Testis (tissue), 3 donors: ENCODE data around the gene C3. TPM values are rescaled to one million over a fixed set of nuclear protein-coding genes. Genes with fewer than 3 reads are reported as not detected.
A peak's percentile ranks its signal among the peaks of the same experiment; 100 is the strongest.

Experiments used
- DNase-seq: peaks from one replicate; pipeline ENCODE4 v3.0.0-alpha.2; 2019
- H3K27ac ChIP-seq, 2 donors: fragments of 200-600 bp; sonication (generic); one replicate each; pipeline ENCODE4 v1.5.1; 2019
- H3K27me3 ChIP-seq: fragments of 200-600 bp; sonication (generic); one replicate; pipeline ENCODE4 v1.5.1; 2019
- H3K36me3 ChIP-seq: fragments of 200-600 bp; sonication (generic); one replicate; pipeline ENCODE4 v1.5.1; 2017; ENCODE audit warnings: low read depth; ENCODE audit errors: missing control alignments
- H3K4me1 ChIP-seq: fragments of 200-600 bp; sonication (generic); one replicate; pipeline ENCODE4 v1.5.1; 2019
- H3K4me3 ChIP-seq, 2 donors: fragments of 200-600 bp; sonication (generic); one replicate each; pipeline ENCODE4 v1.5.1; 2017 to 2019
- H3K9me3 ChIP-seq: fragments of 200-600 bp; sonication (generic); one replicate; pipeline ENCODE4 v1.5.1; 2017
- POLR2A ChIP-seq: fragments of 450-650 bp; IDR thresholded peaks from one replicate; pipeline ENCODE4 v1.6.1; 2017; ENCODE audit warnings: antibody characterized with exemption, mild to moderate bottlenecking, moderate library complexity
- WGBS, 2 donors: methylation state at CpG; one replicate each; pipeline ENCODE4 v1.1.5; 2018; 5-methylcytosine and 5-hydroxymethylcytosine counted together
- intact Hi-C: fragments of 100-400 bp; cut with DNase I; formaldehyde crosslinking; loops from one replicate; pipeline ENCODE4 v1.15.1; 2023; ENCODE audit warnings: low total_unique reads
- polyA plus RNA-seq: library from polyadenylated mRNA; stranded (reverse); fragments of 350-450 nt; fragmentation: Illumina TruSeq; extraction: RNeasy Lipid Tissue Mini Kit (QIAGEN cat#74804); gene quantifications from one replicate; pipeline ENCODE4 v1.2.3, GENCODE V29; 2014; ENCODE audit warnings: low read depth, low replicate concordance; ENCODE audit not compliant: insufficient read depth
- total RNA-seq, 2 donors: library from RNA; depleted of rRNA; stranded (reverse); fragments of >200 nt; gene quantifications; one replicate each; pipeline ENCODE4 v1.2.3, GENCODE V29; 2016
- TF ChIP-seq, protein P1 (sequence below), 3 experiments: fragments of 450-650 bp in 2 of 3; fragments of 200-600 bp in 1 of 3; sonication (generic) in 1 of 3; IDR thresholded peaks; one replicate each; pipeline ENCODE4 v1.5.1; 2016 to 2019; ENCODE audit warnings: antibody characterized with exemption in 3 of 3, mild to moderate bottlenecking in 2 of 3, moderate library complexity in 1 of 3

C3 gene
- total and polyA plus RNA-seq, 3 donors from 2014 or later, result 49.5 to 500 (median 131) TPM

DNA sequence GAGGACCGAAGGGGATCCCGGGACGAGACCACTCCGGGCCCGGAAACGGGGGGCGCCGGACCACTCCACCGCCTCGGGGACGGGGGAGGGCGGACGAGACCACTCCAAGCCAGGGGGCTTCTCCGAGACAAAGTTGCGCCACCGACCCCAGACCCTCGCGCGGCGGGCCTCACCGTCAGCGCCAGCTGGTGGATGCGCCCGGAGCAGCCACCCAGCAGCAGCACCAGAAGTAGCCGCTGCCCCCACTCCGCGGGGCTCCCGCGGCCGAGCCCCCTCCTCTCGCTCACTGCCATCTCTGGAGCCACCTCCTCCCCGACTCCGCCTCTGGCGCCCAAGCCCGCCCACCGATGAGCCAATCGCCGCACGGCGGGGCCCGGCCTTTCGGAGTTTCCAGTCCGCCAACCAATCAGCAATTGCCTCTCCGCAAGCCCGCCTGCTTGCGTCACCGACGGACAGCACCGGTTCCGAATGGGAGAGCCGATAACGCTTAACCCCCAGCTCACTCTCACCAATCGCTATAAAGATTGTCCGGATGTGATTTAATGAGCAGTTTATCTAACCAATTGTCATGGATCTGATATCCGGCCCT lies 16.9 kb upstream of the C3 start, which contains the start of gene GPR108:
TSS of gene GPR108 (minus strand) at position 297 of the 589 bp plus-strand sequence. CDS start at position 293, 4 bp downstream.
- H3K36me3 ChIP-seq, result no peaks in the 10 kb centered on the region
- TF ChIP-seq, protein P1, sequence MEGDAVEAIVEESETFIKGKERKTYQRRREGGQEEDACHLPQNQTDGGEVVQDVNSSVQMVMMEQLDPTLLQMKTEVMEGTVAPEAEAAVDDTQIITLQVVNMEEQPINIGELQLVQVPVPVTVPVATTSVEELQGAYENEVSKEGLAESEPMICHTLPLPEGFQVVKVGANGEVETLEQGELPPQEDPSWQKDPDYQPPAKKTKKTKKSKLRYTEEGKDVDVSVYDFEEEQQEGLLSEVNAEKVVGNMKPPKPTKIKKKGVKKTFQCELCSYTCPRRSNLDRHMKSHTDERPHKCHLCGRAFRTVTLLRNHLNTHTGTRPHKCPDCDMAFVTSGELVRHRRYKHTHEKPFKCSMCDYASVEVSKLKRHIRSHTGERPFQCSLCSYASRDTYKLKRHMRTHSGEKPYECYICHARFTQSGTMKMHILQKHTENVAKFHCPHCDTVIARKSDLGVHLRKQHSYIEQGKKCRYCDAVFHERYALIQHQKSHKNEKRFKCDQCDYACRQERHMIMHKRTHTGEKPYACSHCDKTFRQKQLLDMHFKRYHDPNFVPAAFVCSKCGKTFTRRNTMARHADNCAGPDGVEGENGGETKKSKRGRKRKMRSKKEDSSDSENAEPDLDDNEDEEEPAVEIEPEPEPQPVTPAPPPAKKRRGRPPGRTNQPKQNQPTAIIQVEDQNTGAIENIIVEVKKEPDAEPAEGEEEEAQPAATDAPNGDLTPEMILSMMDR (IDR thresholded peaks at IDR 0.05), result no peak
- no peak for TF ChIP-seq POLR2A
- WGBS, 2 donors, result 0% methylated on average over 54 of the region's 55 CpGs; no CpG with 5 or more reads in 1 of the 2 donors
- peak within 1 kb of the TSS; percentile 83 to 88 for H3K4me3 ChIP-seq
- H3K4me1 ChIP-seq, result peaks cover 27% of the 10 kb centered on the region
- peak within 1 kb of the TSS; percentile 99 to 100 for H3K27ac ChIP-seq
- DNase-seq, result peak; percentile 100
- H3K27me3 ChIP-seq, result no peaks in the 10 kb centered on the region
- intact Hi-C loops, result no loop called here
- H3K9me3 ChIP-seq, result no peaks in the 10 kb centered on the region

DNA sequence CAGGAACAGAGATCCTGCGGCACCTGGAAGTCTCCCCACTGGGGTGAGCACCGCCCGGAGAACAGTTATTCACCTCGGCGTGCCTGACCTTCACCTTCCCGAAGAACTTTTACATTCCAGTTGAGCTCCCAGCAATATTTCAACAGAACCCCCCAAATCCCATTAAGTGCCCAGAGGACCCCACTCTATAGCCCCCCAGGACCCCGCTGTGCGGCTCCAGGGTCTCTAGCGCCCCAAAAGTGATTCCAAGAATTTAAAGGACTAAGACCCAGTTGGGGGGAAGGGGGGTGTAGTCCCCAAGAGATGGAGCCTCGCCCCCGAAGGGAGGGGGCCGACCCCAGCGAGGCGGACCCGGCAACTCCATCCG lies 16.4 kb upstream of the C3 start:
- DNase-seq, result no peak
- intact Hi-C loops, result no loop called here
- Histone ChIP-seq H3K27ac (peak overlapping the region; percentile 99 to 100), H3K4me1 (peaks cover 27% of the 10 kb centered on the region), H3K4me3 (peak overlapping the region; percentile 83 to 88), H3K9me3 (no peaks in the 10 kb centered on the region), H3K36me3 (no peaks in the 10 kb centered on the region), H3K27me3 (no peaks in the 10 kb centered on the region)
- TF ChIP-seq, protein P1 (IDR thresholded peaks at IDR 0.05), result peak in 1 of 3 experiments; percentile 25
- TF ChIP-seq POLR2A, result no peak
- WGBS, 2 donors, result 0% methylated on average over 4 to 16 of the region's 16 CpGs

DNA sequence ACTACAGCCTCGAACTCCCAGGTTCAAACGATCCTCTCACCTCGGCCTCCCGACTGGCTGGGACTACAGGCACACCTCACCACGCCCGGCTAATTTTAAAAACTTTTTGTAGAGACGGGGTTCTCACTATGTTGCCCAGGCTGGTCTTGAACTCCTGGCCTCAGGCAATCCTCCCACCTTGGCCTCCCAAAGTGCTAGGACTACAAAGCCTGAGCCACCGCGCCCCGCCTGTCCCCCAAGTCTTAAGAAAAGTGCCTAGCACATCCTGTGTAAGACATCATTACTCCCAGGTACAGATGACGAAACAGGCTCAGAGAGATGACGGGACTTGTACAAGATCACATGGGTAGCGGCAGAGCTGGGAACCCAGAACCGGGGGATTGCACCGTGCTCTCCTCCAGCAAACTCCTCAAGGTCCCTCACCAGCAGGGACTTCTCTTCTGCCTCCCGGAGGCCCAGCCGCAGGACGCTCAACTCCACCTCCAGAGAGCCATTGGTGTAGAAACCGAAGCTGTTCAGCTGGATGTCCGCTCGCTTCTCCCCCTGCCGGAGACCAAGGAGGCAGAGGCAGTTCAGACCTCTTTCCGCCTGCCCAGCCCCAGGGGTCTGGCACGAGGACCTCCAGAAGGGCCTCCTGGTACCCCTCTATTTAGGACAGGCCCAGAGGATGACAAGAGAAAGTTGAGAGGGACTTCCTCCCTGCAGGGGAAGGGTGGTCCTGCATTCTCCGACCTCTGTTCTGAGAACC lies 15.9 kb upstream of the C3 start:
- H3K27me3 ChIP-seq, result no peaks in the 10 kb centered on the region
- DNase-seq, result peak; percentile 83
- H3K9me3 ChIP-seq, result no peaks in the 10 kb centered on the region
- intact Hi-C loops, result no loop called here
- peak; percentile 10 for TF ChIP-seq POLR2A
- TF ChIP-seq, protein P1 (IDR thresholded peaks at IDR 0.05), result peak; percentile 61 to 73 (median 64)
- H3K4me3 ChIP-seq, result peak overlapping the region; percentile 83 to 88
- peak overlapping the region; percentile 99 to 100 for H3K27ac ChIP-seq
- 15 to 17% methylated on average over 18 to 25 of the region's 25 CpGs for WGBS, 2 donors
- no peaks in the 10 kb centered on the region for H3K36me3 ChIP-seq
- H3K4me1 ChIP-seq, result peaks cover 27% of the 10 kb centered on the region

DNA sequence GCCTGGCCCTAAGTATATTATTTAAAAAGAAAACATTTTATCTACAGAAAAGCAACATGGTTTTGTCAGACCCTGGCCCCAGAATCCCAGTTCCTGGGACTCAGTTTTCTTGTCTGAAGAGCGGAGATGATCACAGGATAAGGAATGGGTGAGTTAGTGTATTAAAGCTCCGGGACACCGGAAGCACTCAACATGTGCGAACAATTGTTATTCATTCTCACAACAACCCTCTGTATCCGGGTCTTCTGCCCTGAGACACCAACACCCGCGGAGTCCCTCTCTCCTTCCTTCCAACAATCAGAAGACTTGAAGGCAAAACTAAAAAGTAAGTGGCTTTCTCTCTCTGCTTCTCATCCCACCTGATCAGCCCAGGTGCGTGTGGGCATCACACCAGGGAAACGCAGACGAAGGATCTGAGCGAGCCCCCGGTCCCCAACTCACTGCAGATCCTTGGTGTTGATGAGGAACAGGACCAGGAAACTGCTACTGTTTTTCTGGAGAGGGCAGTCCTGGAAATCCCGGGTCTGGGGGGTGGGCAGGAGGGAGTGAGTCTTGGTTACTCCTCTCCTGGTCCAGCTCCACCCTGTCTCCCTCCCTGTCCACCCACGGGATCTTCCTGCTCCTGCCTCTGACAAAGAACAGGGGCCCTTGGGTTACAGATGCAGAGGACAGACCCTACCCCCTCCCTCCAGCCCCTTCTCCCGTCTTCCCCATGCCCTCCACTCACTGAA lies 14.9 kb upstream of the C3 start:
- Histone ChIP-seq H3K27ac (peak overlapping the region; percentile 99 to 100), H3K4me1 (peaks cover 27% of the 10 kb centered on the region), H3K27me3 (no peaks in the 10 kb centered on the region), H3K9me3 (no peaks in the 10 kb centered on the region), H3K36me3 (no peaks in the 10 kb centered on the region), H3K4me3 (no peak overlapping the region)
- intact Hi-C loops, result no loop called here
- WGBS, 2 donors, result 70 to 74% methylated on average over 15 of the region's 15 CpGs
- no peak for DNase-seq
- TF ChIP-seq, protein P1 (IDR thresholded peaks at IDR 0.05), result no peak
- no peak for TF ChIP-seq POLR2A
